Measurements from ENCODE around the gene VWA8. TPM values are rescaled to one million over a fixed set of nuclear protein-coding genes. Genes with fewer than 3 reads are reported as not detected.

Gene VWA8
- total RNA-seq, 2 experiments from 2014 or later, result 26.3 to 27.5 TPM

DNA sequence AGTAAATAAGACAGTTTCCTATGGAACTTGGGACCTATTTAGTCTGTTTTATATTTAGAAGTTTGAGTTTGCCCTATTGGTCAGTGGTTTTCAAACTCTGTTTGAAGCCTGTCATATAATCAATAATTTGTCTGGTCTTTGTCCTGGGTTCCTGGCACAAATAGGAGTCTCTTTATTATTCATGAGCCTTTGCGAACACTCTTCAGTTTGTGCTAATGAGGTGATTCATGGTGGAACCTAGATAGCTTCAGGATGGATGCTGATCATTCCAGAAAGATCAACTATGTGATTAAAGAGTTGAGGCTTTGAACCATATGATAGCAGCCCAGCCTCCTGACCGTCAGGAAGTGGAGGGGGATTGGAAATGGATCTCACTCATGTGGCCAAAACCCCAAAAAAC is 10.0 kb upstream of the VWA8 start:
- DNase-seq (no peak), ATAC-seq (no peak)
- Mint-ChIP-seq H3K9me3 (no peaks in the 10 kb centered on the region), H3K27me3 (peaks cover 3% of the 10 kb centered on the region), H3K4me1 (ENCODE audit: low read depth) (peaks cover 10% of the 10 kb centered on the region), H3K4me3 (no peak overlapping the region), H3K27ac (no peak overlapping the region), H3K36me3 (ENCODE audit: low read depth) (no peaks in the 10 kb centered on the region)
- TF ChIP-seq, protein P1, sequence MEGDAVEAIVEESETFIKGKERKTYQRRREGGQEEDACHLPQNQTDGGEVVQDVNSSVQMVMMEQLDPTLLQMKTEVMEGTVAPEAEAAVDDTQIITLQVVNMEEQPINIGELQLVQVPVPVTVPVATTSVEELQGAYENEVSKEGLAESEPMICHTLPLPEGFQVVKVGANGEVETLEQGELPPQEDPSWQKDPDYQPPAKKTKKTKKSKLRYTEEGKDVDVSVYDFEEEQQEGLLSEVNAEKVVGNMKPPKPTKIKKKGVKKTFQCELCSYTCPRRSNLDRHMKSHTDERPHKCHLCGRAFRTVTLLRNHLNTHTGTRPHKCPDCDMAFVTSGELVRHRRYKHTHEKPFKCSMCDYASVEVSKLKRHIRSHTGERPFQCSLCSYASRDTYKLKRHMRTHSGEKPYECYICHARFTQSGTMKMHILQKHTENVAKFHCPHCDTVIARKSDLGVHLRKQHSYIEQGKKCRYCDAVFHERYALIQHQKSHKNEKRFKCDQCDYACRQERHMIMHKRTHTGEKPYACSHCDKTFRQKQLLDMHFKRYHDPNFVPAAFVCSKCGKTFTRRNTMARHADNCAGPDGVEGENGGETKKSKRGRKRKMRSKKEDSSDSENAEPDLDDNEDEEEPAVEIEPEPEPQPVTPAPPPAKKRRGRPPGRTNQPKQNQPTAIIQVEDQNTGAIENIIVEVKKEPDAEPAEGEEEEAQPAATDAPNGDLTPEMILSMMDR (IDR thresholded peaks at IDR 0.05), result no peak
- intact Hi-C loops (cut with micrococcal nuclease), result no loop called here
- ChIA-PET CTCF (no interaction called here), POLR2A (no interaction called here)

DNA sequence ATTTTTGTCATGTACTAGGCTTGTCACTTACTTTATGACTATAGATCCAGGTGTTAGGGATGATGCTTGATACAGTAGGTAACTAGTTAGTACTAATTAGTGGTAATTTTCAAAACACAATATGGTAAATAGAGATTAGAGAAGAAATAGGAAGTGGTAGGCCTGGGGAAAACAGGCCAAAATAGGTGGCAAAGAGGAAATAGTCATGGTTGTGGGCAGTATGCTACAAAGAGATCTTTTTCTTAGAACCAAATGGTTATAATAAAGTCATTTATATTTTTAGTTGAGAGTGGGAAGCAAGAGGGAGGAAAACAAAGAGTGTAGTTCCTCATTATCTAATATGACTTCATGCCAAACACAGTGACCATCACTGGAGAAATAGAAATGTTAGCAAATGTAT is 9.1 kb upstream of the VWA8 start:
- Mint-ChIP-seq H3K4me3 (no peak overlapping the region), H3K4me1 (ENCODE audit: low read depth) (peaks cover 10% of the 10 kb centered on the region), H3K9me3 (no peaks in the 10 kb centered on the region), H3K27me3 (peaks cover 3% of the 10 kb centered on the region), H3K27ac (no peak overlapping the region), H3K36me3 (ENCODE audit: low read depth) (no peaks in the 10 kb centered on the region)
- intact Hi-C loops (cut with micrococcal nuclease), result no loop called here
- CTCF ChIA-PET, result no interaction called here
- TF ChIP-seq, protein P1 (IDR thresholded peaks at IDR 0.05), result no peak
- DNase-seq (no peak), ATAC-seq (no peak)
- POLR2A ChIA-PET, result no interaction called here

DNA sequence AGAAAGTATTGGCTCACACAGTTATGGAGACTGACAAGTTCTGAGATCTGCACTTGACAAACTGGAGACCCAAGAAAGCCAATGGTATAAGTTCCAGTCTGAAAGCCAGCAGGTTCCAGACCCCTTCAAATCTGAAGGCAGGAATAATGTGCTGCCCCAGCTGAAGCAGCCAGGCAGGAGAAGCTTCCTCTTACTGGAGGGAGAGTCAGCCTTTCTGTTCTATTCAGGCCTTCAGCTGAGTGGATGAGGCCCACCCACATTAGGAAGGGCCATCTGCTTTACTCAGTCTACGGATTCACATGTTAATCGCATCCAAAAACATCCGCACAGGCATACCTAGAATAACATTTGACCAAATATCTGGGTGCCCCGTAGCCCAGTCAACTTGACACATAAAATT is 8.2 kb upstream of the VWA8 start:
- TF ChIP-seq, protein P1 (IDR thresholded peaks at IDR 0.05), result no peak
- ChIA-PET POLR2A (no interaction called here), CTCF (no interaction called here)
- Mint-ChIP-seq H3K9me3 (no peaks in the 10 kb centered on the region), H3K4me3 (no peak overlapping the region), H3K27me3 (peaks cover 5% of the 10 kb centered on the region), H3K4me1 (ENCODE audit: low read depth) (peaks cover 10% of the 10 kb centered on the region), H3K27ac (no peak overlapping the region), H3K36me3 (ENCODE audit: low read depth) (no peaks in the 10 kb centered on the region)
- intact Hi-C loops (cut with micrococcal nuclease), result no loop called here
- ATAC-seq (no peak), DNase-seq (no peak)

DNA sequence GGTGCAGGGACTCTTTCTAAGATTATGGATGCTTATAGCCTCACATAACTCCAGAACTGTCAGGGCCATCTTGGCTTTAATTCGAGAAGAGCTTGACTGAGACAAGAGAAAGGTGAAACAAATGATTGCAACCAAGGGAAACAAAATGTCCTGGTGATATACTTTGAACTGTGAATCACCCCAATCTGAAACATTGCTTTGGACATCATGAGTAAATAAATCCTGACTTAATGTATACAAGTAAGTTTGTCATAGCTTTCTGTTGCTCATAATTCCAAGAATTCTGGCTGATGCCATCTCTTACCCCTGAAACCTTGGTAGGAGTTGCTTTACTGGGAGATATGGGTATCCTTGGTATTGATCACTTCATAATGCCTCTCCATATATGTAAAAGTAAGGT is 5.8 kb upstream of the VWA8 start:
- Mint-ChIP-seq H3K27ac (no peak overlapping the region), H3K4me1 (ENCODE audit: low read depth) (peaks cover 20% of the 10 kb centered on the region), H3K9me3 (no peaks in the 10 kb centered on the region), H3K27me3 (peaks cover 5% of the 10 kb centered on the region), H3K36me3 (ENCODE audit: low read depth) (no peaks in the 10 kb centered on the region), H3K4me3 (no peak overlapping the region)
- ATAC-seq (no peak), DNase-seq (no peak)
- intact Hi-C loops (cut with micrococcal nuclease), result no loop called here
- TF ChIP-seq, protein P1 (IDR thresholded peaks at IDR 0.05), result no peak
- ChIA-PET CTCF (interaction anchor here (1.0 kb wide), 1 partner anchor 62 kb away, joined by 3 read pairs; no protein-coding TSS in a partner anchor), POLR2A (no interaction called here)

DNA sequence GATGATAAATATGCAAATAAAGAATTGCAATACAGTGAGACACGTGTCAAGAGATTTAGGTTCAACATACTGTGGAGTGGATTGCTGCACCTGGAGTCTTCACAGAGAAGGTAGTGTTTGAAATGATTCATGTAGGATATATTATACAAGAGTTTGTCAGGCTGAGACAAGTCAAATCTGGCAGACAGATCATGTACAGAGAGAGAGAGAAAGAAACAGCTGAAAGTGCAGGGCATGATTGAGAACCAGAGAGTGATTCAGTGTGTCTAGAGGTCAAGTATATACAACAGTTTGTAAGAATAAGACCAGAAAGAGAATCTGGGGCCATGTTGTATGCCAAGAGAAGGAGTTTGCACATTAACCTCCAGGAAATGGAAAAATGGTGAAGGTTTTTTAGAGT is 2.1 kb upstream of the VWA8 start:
- peak; percentile 57 for ATAC-seq
- POLR2A ChIA-PET, result interaction anchor here (1.0 to 1.2 kb wide), 3 partner anchors 38 to 309 kb away, joined by 3 to 5 read pairs (median 3); partner anchors contain the start of gene AKAP11
- intact Hi-C loops (cut with micrococcal nuclease), result loop anchor here (5.0 kb wide), 2 partner anchors 46 to 74 kb away; no protein-coding TSS in a partner anchor
- CTCF ChIA-PET, result interaction anchor here (0.7 to 1.5 kb wide), 6 partner anchors 9 to 294 kb away, joined by 3 to 4 read pairs (median 3); no protein-coding TSS in a partner anchor
- Mint-ChIP-seq H3K27me3 (peaks cover 5% of the 10 kb centered on the region), H3K4me3 (no peak overlapping the region), H3K36me3 (ENCODE audit: low read depth) (peaks cover 2% of the 10 kb centered on the region), H3K27ac (peak overlapping the region; percentile 22), H3K4me1 (ENCODE audit: low read depth) (peaks cover 40% of the 10 kb centered on the region), H3K9me3 (no peaks in the 10 kb centered on the region)
- TF ChIP-seq, protein P1 (IDR thresholded peaks at IDR 0.05), result no peak
- DNase-seq, result peak; percentile 22

All from activated CD8-positive, alpha-beta T cell treated with anti-CD3 and anti-CD28 coated beads for 36 hours (primary cell).